HG03565 (cell line): ENCODE results near the gene TMEM165.

ENCODE experiments used
- ATAC-seq: cut with Tn5 transposase; IDR thresholded peaks from one replicate; pipeline ENCODE4 v1.9.1; 2021; ENCODE audit warnings: mild to moderate bottlenecking, moderate library complexity; ENCODE audit not compliant: unreplicated experiment

Gene TMEM165

DNA sequence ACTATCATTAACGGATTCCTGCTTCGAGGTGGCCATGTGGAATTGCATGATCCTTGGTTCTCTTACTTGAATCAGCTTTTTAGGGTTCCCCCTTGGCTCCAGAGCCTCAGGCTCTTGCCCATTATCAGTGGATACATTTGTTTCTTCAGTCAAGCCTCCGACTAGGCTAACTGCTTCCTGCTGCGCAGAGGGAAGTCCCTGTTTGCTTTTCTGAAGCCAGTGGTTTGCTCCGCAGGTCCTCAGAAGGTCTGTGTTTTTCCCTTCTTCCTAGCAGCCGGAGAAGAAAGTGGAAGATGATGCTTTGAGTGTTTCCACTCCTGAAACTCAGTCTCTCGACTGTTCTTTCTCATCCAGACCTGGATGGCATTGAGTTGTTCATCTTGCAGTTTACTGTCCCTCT lies 29.1 kb upstream of the TMEM165 start:
- ATAC-seq = no peak

DNA sequence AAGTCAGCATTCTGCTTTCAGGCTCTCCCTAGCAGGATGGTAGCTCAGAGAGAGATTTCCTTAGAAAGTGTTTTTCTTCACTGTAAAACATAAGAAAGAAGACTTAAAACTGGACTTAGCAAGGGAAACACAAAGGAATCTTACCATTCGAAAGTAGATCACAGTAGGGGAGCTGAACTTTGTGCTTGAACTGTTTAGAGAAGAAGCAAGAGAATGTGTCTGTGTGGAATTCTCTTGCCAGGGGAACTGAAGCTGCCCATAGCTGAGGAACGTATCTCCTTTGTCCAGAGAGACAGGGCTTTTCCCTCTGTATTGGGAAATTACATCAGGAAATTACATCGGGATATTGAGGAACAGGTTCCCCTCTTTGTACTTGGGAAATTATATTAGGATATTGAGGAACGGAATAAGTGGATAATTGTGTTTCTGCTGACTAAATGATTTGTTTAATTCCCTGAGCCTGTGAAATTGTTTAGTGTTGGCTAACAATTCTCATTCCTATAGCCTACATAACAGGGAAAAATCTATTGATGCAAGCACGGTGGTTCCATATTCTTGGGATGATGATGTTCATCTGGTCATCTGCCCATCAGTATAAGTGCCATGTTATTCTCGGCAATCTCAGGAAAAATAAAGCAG lies 28.6 kb upstream of the TMEM165 start:
- ATAC-seq = no peak

GRCh38 chr4:55369968-55370367 lies 25.8 kb upstream of the TMEM165 start:
- ATAC-seq = no peak

GRCh38 chr4:55372259-55372658 lies 23.5 kb upstream of the TMEM165 start:
- ATAC-seq = no peak

DNA sequence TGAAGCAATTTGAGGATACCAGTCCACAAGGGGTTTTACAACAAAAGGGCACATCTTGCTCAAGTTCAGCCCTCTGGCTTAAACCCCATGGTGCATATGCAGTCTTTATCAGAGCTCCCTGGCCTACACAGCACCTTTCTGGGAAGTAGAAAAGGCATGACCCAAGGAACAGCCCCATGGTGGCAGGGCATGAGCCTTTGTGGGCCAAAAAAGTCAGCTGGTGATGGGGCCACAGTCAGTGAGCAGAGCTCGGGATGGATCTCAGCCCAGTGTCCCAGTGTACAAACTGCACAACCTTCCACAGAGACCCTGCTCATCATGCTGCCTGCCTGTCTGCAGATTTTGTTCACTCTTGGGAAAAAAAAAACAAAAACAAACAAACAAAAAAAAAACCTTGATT lies 22.3 kb upstream of the TMEM165 start:
- no peak for ATAC-seq

- no peak for ATAC-seq
Measured at GRCh38 chr4:55376698-55377097, 19.1 kb upstream of the TMEM165 start.

DNA sequence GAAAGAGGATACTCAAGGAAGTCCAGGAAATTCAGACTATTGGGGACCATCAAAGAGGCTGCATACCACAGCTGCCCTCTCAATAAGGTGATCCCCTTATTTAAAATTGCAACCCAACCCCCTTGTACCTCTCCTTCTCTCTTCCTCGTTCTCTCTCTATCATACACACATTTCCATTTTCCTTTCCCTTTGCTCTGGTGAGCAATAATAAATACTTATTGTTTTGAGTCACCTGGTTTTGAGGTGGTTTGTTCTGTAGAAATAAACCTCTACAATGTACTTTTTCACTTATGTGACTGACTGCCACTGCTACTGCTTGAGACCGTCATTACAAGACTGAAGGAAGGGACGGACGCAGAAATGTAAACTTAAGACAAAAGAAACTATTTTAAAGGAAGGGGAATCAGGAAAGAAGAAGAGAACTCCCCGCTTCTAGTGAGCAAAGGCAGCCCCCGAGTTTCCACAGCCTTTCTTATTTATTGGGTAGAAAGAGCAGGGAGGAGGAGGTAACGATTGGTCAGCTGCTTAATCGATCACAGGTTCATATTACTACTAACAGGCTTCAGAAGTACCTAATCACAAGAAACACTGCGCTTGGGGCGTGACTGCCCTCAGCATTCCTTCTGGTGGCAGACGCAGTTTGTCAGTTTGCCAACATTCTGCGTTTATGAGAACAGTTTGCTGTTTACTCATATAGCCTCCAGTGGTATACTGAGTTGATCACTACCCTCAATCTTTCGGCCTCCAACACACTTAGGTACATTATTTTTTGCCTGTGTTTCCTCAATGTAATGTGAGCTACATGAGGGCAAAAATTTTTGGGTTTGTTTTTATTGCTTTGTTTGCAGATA lies 16.9 kb upstream of the TMEM165 start:
- no peak for ATAC-seq

- ATAC-seq = no peak
Measured at GRCh38 chr4:55380576-55380975, 15.2 kb upstream of the TMEM165 start.

DNA sequence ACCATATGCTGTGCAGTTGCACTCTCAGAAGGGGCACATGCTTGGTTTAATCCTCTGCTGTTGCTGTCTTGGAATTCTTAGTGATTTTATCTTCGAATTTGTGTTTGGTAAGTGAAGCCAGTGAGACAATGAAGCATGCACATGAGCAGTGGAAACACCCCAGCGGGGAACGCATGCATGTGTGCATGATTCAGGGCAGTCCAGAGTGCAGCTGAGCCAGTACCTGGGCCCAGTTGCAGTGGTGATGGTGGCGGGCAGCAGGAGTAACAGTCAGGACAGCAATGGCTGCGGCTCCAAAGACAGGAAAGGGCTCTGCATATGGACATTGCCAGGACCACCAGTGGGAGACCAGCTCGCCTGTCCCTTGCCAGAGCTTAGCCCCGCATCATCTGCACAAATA lies 14.3 kb upstream of the TMEM165 start:
- no peak for ATAC-seq

- ATAC-seq = no peak
Measured at GRCh38 chr4:55382488-55383003, 13.2 kb upstream of the TMEM165 start.

DNA sequence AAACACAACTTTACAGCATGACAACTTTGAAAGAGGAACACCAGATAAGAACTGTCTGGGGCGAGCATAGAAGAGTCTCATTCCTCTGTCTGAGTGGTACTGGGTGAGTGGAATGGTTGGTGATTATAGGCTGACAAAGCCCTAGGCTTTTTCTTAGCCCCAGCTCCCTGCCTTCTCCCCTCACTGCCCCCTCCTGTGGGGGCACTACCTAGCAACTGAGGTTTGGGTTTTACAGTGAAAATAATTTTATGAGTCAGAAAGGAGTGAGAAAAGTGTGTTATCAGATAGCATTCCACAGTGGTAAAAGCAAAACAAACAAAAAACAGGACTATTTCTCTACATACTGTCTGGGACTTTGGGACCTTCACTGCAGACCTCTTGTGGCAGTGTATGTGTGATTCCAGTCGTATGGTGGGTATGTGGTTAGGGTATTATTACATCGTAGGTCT lies 10.5 kb upstream of the TMEM165 start:
- no peak for ATAC-seq

DNA sequence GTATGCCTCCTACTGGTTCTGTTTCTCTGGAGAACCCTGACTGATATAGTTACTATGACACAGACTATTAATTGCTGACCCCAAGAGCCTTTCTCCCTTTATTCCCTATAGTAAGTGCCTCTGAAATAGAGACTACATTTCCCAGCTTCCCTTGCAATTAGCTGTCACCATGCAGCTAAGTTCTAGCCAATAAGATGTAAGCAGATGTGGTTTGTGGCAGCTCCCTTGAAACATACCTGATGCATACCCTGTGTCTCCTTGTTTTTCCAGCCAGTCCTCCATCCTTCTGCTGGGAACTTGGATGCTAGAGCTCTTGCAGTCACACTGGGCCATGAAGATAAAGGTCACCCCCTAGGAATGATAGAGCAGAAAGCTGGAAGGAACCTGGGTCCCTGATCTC lies 9.7 kb upstream of the TMEM165 start:
- peak; percentile 85 for ATAC-seq

DNA sequence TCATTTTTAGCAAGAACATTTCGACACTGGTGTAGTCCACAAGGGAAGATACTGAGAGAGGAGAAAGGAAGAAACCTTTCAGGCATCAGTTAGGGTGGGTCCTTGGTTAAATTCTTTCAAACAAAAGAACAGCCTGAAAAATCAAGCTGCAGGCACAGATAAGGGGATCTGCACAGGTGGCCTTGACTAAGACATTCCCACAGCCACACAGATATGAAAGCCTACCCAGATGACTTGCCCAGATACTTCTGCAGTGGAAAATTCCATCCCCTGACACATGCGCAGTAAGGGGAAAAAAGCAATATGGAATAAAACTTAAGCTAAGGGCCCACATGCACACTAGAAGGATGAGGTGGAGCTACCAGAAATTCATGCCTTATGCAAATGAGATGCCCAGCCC lies 8.9 kb upstream of the TMEM165 start:
- ATAC-seq = no peak

DNA sequence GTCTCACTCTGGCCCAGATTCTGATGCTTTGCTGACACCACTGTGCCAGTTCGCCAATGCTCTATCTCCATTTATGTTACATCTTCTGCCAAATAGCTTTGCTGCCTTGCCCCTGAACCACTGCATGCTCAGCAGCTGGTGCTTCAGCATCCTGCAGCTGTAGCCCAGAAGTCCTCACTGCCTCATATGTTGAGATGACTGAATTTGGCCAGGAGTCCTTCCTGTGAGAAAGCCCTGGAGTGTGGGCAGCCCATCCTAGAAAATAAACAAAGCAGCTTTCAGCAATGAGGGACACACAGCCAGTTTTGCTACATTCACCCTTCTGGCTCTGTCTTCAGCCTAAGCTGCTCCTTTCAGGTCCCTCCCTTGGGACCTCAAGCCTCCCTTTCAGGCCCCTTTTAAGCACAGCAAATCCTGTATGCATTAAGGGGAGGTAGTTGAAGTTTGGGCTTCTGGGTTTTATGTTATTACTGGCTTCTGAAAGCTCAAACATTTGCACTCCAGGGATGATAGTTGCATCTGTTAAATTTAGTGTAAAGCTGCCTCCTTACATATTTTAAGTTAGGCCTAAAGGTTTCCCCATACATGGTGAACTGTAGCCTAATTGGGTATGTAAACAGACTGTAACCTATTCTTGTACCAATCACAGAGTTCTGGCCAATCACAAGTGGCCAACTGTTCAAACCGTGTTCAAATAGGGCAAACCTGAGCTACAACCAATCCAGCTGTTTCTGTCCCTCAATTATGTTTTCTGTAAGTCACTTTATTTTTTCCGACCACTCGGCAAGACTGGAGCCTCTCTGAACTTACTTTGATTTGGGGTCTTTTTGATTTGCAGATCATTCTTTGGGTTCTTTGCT lies 2.1 kb upstream of the TMEM165 start:
- ATAC-seq = no peak

GRCh38 chr4:55395218-55395528 lies 584 bp upstream of the TMEM165 start:
- no peak for ATAC-seq

DNA sequence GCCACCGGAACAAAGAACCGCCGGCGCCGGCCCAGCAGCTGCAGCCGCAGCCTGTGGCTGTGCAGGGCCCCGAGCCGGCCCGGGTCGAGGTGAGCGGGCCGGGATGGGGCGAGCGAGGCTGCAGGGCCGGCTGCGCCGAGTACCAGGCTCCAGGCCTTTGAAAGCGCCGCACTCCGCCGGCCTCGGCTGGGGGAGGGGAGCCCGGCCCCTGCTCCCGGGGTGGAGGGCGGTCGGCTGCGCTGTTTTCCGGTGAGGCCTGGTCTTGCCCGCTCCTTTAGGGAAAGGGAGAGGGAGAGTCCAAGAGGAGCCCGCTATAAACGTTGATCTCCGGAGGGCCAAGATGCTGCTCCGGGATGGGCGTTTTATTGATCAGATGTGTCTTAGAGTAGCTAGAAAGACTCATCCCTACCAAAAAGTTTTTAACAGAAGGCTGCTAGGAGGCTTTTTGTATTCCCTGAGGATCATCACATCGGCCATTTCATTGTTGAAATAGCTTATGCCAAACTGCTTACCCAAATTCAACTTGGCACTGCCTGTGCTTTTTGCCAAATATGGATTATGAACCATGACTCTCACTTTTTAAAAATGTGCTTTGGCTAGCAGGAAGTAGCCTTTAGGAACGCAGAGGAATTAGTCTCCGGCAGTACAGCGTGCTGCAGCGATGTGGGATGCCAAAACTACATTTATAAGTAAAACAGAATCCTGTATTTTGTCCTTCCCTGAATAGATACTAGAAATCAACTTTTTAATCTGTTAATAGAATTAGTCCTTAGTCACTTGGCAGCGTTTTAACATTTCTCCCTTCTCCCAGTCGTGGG lies 760 bp downstream of the TMEM165 start:
- peak; percentile 15 for ATAC-seq

GRCh38 chr4:55397126-55397436 lies 1.3 kb downstream of the TMEM165 start:
- no peak for ATAC-seq

GRCh38 chr4:55397520-55398321 lies 2.0 kb downstream of the TMEM165 start:
- no peak for ATAC-seq

GRCh38 chr4:55398461-55398860 lies 2.7 kb downstream of the TMEM165 start:
- ATAC-seq = no peak

GRCh38 chr4:55398966-55399365 lies 3.2 kb downstream of the TMEM165 start:
- ATAC-seq = no peak
